EL (cell line): ENCODE data around the gene HGF.

Experiments used
- DNase-seq: peaks from one replicate; pipeline ENCODE4 v3.0.0-alpha.2; 2016

HGF gene

DNA sequence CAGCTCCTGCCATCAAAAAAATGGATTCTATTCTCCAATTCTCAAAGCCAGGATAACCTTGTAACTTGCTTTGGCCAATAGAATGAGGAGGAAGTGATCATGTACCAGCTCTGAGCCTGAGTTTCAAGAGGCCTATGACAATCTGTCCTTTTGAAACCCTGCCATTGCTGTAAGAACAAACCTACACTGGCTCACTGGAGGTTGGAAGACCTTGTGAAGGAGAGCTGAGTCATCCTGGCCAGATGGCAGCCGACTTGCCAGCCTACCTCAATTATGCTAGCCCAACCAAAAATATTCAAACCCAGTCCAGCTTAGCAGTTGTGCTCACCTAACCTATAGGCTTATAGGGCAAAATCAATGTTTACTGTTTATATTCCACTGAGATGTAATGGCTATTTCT lies 93.0 kb downstream of the HGF start:
- peak; percentile 52 for DNase-seq

DNA sequence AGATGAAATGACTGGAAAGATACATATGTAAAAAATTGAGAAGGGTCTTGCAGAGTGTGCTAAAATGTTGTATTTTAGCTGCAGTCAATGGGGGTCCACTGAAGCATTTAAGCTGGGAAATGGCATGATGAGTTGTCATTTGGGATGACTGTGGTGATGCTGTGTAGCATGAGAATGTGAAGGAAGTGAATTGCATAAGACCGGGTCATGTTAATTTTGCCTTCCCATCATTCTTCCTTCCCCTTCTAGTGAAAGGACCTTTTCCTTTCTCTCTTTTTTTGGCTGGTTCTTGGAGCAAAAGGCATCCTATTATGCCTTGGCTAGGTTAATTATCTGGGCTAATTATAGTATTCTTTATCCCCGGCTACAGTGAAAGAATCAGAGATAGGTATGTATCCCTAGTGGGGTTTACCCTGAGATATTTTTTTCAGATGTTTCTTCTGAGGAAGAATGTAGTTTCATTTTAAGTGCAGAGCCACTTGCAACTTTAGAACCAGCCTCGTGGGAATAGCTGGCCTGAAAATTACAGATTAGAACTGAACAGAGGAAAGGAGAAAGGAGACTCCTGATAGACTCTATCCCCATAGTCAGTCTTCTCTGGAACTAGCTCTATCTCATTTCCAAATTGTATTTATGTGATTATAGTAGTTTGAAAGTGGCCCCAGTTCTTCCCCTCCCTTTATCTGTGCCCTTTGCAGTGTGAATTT lies 93.6 kb downstream of the HGF start:
- DNase-seq: no peak

DNA sequence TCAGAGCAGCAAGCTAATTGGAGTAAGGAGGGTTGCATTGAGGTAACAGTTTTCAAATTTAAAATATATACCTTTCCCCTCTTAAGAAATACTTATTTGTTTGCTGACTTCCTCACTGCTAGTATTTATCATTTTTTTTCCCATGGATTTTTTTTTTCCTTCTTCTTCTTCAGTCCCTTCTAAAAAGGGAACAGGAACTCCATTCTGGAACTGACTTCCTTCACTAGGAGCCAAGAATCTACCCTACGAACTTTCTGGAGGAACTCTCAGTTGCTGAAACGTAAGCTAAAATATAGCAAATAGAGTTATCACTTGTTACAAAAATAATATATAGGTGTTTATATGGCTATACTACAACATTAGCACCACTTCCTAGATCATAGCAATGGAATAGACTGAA lies 95.4 kb downstream of the HGF start:
- no peak for DNase-seq

DNA sequence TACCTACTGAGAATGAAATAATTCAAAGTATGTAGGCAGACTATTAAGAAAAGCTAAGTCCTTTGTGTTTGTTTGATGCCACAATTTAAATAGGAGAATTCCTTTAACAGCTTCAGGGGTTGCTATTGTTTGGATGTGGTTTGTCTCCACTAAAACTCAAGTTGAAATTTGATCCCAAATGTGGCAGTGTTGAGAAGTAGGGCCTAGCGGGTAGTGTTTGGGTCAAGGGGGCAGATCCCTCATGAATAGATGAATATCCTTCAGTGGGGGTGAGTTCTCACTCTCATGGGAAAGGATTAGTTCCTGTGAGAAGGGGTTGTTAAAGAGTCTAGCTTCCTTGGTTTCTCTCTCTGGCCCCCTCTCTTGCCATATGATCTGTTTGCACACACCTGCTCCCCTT lies 97.0 kb downstream of the HGF start:
- no peak for DNase-seq

DNA sequence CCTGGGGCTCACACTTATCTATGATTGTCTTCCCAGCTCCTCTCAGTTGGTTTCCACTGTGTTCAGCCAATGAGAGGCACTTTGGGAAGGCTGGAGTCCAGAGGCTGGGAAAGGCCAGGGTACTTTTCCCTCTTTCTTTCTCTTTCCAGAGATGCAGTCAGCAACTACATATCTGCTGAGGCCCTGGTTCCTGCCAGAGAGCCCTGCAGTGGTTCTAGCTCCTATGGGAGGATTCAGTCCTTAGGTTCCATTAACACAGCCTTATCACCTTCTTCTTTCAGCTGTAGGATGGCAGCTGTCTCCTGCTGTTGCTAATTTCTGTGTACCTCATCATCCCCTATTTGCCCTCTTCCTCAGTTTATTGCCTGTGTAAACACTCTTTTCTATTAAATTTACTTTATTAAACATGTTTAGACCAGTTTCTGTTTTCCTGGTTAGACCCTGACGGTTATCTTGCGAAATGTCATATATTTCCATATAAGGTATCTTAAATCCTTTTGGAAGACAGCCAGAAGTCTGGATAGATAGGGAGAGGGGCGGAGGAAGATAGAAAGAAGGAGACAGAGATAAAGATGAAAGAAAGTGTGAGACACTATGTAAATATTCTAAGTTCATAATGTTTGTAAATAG lies 100.3 kb downstream of the HGF start:
- no peak for DNase-seq

DNA sequence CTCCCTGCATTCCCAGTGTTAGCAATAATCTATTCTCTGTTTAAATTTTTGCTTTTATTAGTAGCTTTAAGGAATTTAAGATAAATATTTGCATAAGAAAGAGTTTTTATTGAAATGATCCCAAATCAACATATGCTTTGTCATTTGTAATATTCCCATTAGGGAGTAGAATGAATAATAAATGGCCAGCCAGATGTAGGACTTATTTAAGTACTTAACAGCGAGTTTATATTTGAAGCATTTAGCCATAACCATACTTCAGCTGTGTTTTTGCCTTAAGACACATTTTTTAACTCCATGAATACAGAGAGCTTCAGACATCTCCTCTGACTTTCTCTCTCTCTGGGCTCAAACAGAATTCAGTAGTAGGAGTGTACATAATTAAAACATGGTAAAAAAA lies 103.6 kb downstream of the HGF start:
- DNase-seq: no peak

DNA sequence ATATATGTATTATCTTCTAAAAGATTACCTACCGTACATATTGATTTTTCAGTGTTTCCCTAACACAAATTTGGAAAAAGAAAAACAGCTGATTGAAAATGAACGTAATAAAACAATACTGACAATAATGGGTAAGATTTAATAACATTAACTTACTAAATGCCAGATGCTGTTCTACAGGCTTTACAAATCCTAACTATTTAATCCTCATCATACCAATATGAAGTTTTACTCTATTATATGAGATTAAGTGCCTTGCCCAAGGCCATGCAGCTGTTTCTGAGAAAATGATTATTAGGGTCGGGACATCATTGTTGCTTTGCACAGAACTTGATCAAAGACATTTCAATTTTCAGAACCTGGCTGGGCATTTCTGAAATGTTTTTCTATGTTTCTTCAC lies 104.6 kb downstream of the HGF start:
- no peak for DNase-seq

DNA sequence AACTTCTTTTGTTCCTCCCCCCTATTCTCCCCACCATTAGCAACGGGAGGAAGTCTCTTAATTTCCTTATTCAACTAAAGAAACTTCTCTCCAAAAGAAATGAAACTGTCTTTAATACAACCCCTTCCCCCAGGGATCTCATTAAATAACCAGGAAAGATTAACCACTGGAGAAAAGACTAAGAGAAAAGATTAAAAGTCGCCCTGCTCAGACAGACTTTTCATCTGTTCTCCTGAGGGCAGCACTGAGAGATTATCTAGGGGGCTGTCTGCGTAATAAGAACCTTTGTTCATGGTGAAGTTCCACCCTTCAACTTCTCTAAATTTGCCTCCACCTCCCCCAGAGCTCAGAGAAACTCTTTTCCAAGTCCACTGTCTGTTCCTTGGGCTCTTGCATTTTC lies 105.5 kb downstream of the HGF start:
- no peak for DNase-seq

DNA sequence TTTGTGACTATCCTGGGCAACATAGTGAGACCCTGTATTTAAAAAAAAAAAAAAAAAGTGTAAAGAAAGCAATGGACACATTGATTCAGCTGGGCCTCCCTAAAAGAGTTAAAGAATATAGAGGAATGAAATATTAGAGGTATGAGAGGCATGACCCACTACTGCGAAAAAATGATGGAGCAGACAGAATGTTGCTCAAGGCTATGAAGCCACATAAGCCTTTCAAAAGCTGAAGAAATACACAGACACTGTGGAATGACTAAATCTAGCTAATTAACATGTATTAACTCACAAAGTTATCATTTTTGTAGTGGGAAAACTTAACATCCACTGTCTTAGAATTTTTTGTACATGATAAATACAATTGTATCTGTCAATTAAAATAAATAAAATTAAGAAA lies 107.3 kb downstream of the HGF start:
- DNase-seq: peak; percentile 31

DNA sequence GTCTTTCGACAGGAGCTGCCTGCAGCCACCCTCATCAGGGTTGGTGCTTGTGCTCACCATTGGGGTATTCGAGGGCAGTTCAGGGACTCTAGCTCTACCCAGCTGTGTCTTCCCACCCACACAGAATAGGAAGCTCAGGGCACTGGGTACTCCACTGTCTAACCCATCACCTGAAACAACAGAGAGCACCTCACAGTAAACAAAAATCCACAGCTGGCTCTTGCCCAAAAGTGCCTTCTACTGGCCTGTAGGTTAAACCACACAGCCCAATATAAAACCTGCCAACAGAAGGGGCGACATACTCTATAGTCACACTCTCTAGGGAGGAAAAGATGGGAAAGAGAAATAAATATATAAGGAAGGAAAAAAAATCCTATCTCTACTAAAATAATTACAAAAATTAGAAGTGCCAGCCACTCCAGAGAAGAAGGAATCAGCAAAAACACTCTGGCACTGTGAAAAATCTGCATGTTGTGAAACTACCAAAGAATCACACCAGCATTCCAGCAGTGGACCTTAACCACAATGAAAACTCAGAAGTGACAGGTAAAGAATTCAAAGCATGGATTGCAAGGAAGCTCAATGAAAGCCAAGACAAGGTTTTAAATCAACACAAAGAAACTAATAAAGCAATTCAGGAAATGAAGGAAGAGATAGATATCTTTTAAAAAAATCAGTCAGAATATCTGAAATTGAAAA lies 110.0 kb downstream of the HGF start:
- DNase-seq: no peak

DNA sequence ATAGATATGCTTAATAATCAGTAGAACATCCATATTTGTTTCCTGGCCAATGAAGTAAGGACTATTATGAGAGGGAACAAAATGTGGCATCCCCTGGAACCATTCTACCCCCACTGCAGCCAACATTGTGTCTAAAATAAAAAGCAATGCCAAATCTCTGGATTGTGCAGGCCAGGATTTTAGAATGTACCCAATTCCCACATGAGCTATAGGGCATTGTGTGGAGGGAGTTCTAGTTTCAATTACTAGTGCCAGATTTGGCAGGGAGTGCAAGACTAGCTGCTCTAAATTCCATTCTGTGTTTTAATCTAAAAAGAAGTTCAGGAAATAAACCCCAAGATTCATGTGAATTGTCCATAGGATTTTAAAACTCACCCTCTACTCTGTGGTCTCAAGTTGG lies 112.3 kb downstream of the HGF start:
- DNase-seq: no peak

DNA sequence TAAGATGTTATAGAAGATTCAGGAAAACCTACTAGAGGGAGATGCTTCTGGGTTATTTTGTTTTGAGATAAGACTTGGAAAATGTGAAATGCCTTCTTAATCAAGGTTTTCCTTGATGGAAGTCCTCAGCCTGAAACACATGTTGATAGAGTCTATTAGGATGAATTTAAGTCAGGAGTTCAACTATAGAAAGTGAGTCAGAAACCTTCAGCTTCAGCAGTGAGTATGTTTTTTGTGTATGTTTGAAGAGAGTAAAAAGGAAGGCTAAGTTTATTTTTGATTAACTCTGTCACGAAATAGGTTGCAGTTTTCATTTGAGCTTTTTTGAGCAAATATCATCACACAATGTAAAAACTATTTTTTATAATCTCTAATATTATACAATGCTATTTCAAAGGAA lies 114.6 kb downstream of the HGF start:
- DNase-seq: no peak

DNA sequence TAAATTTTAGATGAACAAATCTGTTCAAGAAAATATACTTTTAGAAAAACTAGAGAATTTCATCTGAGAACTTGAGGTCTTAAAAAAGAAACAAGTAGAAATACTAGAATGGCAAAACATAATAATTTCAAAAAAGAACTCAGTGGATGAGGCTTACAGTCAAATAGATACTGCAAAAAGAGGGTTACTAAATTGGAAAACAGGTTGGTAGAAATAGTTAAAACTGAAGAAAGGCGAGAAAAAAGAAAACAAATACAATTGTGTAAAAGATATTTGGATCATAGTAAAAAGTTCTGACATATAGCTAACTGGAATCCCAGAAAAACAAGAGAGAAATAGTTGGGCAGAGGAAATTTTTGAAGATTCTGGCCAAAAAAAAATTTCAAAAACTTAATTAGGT lies 117.6 kb downstream of the HGF start:
- DNase-seq: no peak
